ENCODE measurements around the gene PTPDC1. TPM values are rescaled to one million over a fixed set of nuclear protein-coding genes. Genes with fewer than 3 reads are reported as not detected.

Gene PTPDC1
- total and polyA plus RNA-seq, 2 of the 8 experiments (the other 6 are each of a cell fraction or from before 2014, with no cell fraction given), result 4.1 to 7.3 TPM

- no peak for TF ChIP-seq CBX8 (IDR thresholded peaks at IDR 0.05; ENCODE audit: borderline replicate concordance, low read depth, low read length)
- TF ChIP-seq SRF (IDR thresholded peaks at IDR 0.05; ENCODE audit: low read depth, low read length), result no peak
- TF ChIP-seq POLR2AphosphoS5 (IDR thresholded peaks at IDR 0.05; ENCODE audit: low read depth, low read length), result no peak
Measured at GRCh38 chr9:94068257-94068656, 16.0 kb upstream of the PTPDC1 start (continued).
